Right hindlimb (tissue), 1 donor: ENCODE measurements around the gene SPAG16.

Source experiments
- DNase-seq: peaks from one replicate; pipeline ENCODE4 v3.0.0-alpha.2; 2018

Gene SPAG16

GRCh38 chr2:213411582-213412289 is 127.5 kb downstream of the SPAG16 start:
- no peak for DNase-seq

GRCh38 chr2:213415093-213415492 is 130.8 kb downstream of the SPAG16 start:
- no peak for DNase-seq

DNA sequence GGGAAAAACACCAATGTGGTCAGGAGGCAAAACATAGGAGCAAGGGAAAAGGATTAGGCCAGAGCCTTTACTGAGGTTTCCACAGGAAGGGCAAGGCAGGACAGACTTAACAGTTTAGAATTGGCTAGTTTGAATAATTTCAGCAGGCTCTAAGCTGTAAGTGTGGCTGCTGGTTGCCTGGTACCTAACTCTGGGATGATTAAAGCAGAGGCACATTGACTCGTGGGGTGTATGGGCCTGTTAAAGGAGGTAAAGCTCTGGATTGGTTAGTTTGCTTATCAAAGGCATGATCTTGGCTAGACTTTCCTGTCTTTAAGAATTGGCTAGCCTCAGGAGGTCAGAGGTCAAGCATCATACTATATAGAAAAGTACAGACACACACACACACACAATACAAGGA is 132.6 kb downstream of the SPAG16 start:
- DNase-seq: no peak

- no peak for DNase-seq
These were observed 135.7 kb downstream of the SPAG16 start for GRCh38 chr2:213419980-213420379.

GRCh38 chr2:213420828-213421385 is 136.6 kb downstream of the SPAG16 start:
- no peak for DNase-seq

DNA sequence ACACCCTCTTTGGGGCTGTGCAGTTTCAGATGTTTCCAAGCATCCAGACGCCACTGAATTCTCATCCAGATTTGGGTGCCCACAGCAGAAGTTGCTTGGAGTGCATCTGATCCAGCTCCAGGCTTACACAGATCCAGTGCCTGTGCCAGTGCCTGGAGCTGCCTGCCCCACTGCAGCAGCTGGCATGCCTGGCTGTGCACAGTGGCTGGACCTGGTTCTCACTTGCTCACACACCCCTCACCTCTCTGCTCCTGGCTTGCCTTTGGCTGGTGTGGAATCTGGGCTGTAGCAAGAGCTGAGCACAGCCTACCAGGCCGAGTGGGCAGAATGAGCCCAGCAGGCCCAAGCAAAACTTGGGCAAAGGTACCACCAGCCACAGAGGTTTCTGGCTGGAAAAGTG is 137.9 kb downstream of the SPAG16 start:
- DNase-seq: no peak

- no peak for DNase-seq
These were observed 141.4 kb downstream of the SPAG16 start for GRCh38 chr2:213425618-213426017.

GRCh38 chr2:213429516-213429915 is 145.3 kb downstream of the SPAG16 start:
- no peak for DNase-seq

GRCh38 chr2:213443921-213444320 is 159.7 kb downstream of the SPAG16 start:
- DNase-seq: no peak

- DNase-seq: no peak
These were observed 167.4 kb downstream of the SPAG16 start for GRCh38 chr2:213451542-213452239.

GRCh38 chr2:213455316-213456008 is 171.2 kb downstream of the SPAG16 start:
- DNase-seq: no peak

GRCh38 chr2:213475433-213475832 is 191.2 kb downstream of the SPAG16 start:
- DNase-seq: no peak

- DNase-seq: no peak
These were observed 192.4 kb downstream of the SPAG16 start for GRCh38 chr2:213476641-213477040.

DNA sequence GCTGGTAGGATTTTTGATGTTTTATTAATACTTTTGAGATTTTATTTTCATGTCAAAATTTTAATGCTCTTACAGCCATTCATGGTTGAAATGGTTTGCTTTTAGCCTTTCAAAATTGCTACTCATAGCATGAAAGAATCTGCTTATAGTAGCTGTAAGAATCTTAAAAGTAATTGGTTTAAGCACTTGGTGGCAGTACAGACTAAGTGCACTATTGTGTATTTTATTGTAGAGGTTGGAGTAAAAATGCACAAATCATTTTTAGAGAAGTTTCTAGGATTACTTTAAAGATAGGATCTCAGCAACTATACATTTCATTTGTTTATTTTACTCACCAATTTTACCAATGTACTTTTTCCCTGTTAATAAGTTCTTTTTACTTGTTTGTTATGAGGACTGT is 205.8 kb downstream of the SPAG16 start:
- no peak for DNase-seq

DNA sequence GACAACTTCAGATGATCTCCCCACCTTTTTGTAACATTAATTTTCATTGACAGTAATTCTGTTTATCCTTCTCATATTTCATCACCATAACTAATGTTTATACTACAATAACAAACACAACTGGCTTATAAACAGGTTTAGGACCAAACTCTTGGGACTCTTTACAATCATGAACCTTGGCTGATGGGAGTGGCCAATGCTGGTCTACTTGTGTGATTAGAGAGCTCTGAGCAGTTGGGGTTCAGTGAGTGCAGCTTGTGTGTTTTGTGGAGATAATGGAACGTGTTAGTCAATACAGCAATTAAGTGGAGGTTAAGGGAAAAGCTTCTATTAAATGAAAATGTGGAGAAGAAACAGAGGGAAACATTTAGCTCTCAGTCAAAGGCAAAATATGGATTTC is 207.1 kb downstream of the SPAG16 start:
- DNase-seq: no peak

GRCh38 chr2:213496226-213496625 is 212.0 kb downstream of the SPAG16 start:
- DNase-seq: no peak

DNA sequence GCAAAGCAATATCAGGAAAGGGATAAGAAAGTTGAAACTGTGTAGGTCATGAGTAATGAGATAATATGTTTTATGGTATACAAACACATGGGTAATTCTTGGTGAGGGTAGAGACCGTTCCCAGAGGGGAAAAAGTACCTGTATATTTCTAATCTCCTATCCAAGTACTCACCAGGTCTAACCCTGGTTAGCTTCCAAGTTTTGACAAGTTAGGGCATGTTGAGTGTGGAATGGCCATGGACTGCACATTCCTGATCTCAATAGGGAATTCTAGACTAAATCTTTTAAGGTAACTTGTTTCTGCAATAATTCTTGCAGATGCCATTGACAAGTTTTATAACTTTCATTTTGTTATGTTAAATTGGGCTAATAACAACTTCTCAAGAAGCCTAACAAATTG is 216.6 kb downstream of the SPAG16 start:
- DNase-seq: no peak

- DNase-seq: no peak
These were observed 239.9 kb downstream of the SPAG16 start for GRCh38 chr2:213524164-213524563.

GRCh38 chr2:213537579-213537978 is 253.3 kb downstream of the SPAG16 start:
- DNase-seq: no peak

- DNase-seq: no peak
These were observed 260.7 kb downstream of the SPAG16 start for GRCh38 chr2:213544940-213545339.

DNA sequence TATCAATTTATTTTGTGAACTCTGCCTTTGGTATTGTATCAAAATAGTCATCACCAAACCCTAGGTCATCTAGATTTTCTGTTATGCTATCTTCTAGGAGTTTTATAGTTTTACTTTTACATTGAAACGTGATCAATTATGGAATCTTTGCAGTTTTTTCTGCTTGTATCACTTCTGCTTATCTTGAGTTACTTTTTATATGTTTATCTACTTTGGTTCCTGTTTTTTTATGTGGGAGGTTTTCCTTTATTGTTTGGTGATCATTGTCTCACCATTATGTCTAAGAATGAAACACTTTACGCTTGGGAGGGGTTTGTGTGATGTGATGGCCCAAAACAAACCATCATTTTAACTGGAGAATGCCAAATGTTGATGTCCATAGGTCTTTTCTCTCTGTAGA is 261.2 kb downstream of the SPAG16 start:
- no peak for DNase-seq

DNA sequence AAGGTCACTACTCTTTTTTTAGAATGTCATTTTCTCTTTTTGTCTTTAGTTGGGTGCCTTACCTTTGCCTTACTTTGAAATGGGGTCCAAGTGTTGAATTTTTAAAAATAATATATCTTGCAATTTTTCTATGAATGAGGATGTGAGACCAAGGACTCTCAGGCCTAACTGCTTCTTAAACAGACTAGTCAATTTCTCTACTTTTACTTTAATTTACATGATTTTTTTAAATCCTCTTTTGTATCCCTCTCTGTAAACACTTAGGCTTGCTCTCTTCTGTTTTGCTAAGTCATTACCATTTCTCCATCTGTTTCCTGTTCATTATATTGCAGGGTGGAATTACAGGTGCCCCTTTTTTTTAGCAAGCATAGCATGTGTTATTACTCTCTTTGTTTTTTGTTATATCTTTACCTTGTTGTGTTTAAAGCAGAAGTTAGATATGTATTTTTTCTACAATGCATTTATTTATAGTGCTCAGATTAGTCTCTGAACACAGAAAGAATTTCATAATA is 261.8 kb downstream of the SPAG16 start:
- no peak for DNase-seq

DNA sequence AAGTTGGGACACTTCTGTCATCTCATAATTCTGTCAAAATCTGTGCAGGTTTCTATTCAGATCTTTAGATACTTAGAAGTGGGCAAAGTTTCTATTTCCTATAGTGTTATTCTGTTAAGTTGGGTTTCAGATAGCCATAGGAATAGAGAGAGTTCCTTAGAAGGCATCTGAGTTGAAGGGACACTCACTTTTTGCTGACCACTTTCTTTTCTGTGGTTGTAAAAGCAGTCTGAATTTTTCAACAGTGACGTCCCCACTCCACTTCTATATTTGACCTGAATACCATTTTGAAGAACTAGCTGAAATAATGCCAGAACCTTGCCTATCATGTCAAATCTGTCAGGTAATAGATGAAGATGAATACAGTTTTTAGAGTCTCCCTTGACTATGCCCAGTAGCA is 267.3 kb downstream of the SPAG16 start:
- DNase-seq: no peak

- DNase-seq: no peak
These were observed 274.8 kb downstream of the SPAG16 start for GRCh38 chr2:213559053-213559452.
